ENCODE measurements around the gene C16orf74.

DNA sequence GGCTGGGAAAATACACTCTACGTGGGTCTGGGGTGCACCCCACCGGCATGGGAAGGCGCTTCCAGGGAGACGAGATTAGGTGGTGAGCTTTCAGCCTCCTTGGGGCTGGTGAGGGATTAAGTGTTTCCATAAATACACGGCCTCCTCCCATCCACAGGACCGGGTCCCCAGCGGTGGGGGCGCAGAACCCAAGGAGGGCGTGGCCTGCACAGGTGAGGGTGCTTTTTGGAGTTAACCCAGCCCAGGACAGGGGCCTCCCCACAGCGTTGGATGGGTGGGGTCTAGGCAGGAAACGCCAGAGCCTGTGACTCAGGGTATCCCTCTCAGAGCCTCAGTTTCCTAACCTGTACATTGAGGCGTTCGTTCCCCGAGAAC lies 1.1 kb downstream of the C16orf74 start:
- TF ChIP-seq, protein P1, sequence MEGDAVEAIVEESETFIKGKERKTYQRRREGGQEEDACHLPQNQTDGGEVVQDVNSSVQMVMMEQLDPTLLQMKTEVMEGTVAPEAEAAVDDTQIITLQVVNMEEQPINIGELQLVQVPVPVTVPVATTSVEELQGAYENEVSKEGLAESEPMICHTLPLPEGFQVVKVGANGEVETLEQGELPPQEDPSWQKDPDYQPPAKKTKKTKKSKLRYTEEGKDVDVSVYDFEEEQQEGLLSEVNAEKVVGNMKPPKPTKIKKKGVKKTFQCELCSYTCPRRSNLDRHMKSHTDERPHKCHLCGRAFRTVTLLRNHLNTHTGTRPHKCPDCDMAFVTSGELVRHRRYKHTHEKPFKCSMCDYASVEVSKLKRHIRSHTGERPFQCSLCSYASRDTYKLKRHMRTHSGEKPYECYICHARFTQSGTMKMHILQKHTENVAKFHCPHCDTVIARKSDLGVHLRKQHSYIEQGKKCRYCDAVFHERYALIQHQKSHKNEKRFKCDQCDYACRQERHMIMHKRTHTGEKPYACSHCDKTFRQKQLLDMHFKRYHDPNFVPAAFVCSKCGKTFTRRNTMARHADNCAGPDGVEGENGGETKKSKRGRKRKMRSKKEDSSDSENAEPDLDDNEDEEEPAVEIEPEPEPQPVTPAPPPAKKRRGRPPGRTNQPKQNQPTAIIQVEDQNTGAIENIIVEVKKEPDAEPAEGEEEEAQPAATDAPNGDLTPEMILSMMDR (conservative IDR thresholded peaks at IDR 0.05): no peak
- TF ChIP-seq EZH2 (IDR thresholded peaks at IDR 0.05; ENCODE audit: low read depth): no peak
